Activated CD8-positive, alpha-beta memory T cell treated with anti-CD3 and anti-CD28 coated beads, Interleukin-2, amount 50 U/mL, for 4 hours (primary cell): ENCODE data around the gene MYO1C.

Source experiments
- DNase-seq: peaks from one replicate; pipeline ENCODE4 v3.0.0-alpha.2; 2020

MYO1C gene

DNA sequence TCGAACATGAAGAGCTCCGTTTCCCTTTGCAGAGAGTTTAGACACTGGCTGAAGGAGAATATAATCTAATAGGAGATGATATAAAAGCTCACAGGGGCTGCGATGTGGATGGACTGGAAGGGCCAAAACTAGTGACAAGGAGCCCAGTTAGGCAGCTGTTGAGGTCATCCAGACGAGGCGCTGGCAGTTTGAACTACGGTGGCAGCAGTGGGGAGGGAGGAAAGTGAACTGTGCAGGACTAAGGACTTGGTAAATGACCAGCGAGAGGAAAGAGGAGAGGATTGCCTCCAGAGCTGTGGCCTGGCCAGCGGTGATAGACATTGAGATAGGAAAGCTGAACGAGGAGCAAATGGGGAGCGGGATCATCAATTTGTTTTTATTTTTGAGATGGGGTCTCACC is 77.9 kb downstream of the MYO1C start:
- DNase-seq, result no peak
